SJCRH30 (cell line): ENCODE results near the gene USF2. TPM values are rescaled to one million over a fixed set of nuclear protein-coding genes. Genes with fewer than 3 reads are reported as not detected.
"Not testable (repeated sequence)": the region's sequence is repeated elsewhere in the genome, so short reads cannot be mapped to it uniquely, and the experiment has no call there.

Experiments used
- DNase-seq, 2 experiments: peaks; one replicate each; pipeline ENCODE4 v3.0.0-alpha.2; 2015 to 2020
- H3K27ac ChIP-seq: fragments of 250-450 bp; sonication (Bioruptor Pico); 2 replicates; pipeline ENCODE4 v1.5.1; 2020; ENCODE audit warnings: mild to moderate bottlenecking, moderate library complexity
- H3K27me3 ChIP-seq: fragments of 250-450 bp; sonication (Bioruptor Pico); 2 replicates; pipeline ENCODE4 v1.5.1; 2020; ENCODE audit warnings: mild to moderate bottlenecking, moderate library complexity
- H3K36me3 ChIP-seq: fragments of 250-450 bp; sonication (Bioruptor Pico); 2 replicates; pipeline ENCODE4 v1.5.1; 2020; ENCODE audit warnings: mild to moderate bottlenecking, moderate library complexity
- H3K4me1 ChIP-seq: fragments of 250-450 bp; sonication (Bioruptor Pico); 2 replicates; pipeline ENCODE4 v1.5.1; 2020; ENCODE audit warnings: mild to moderate bottlenecking, moderate library complexity
- H3K4me3 ChIP-seq: fragments of 250-450 bp; sonication (Bioruptor Pico); 2 replicates; pipeline ENCODE4 v1.5.1; 2020; ENCODE audit warnings: mild to moderate bottlenecking, moderate library complexity
- H3K9me3 ChIP-seq: fragments of 250-450 bp; sonication (Bioruptor Pico); replicated peaks from 2 replicates; pipeline ENCODE4 v1.5.1; 2020; ENCODE audit warnings: mild to moderate bottlenecking, moderate library complexity
- total RNA-seq: library from RNA; depleted of rRNA; stranded (reverse); fragments of >200 nt; shearing (Covaris generic); gene quantifications from 2 replicates; pipeline ENCODE4 v1.2.3, GENCODE V29; 2014

The USF2 gene
- total RNA-seq, 1 experiment from 2014 or later, result 104 TPM

DNA sequence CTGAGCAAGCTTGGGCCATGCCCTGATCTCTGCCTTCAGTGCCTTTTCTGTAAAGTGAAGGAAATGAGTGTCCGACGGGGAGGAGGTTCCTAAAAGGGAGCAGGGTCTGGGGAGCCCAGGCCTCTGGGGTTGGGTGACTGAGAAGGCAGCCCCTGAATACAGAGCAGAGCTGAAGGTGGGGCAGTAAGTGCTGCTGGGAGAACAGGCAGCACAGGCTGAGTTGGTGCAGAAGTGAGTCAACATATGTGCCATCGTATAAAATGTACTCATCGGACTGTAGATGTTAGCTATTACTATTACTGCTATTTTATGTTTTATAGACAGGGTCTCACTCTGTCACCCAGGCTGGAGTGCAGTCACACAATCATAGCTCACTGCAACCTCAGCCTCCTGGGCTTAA lies 12.5 kb downstream of the USF2 start:
- H3K4me3 ChIP-seq, result no peak overlapping the region
- no peaks in the 10 kb centered on the region for H3K9me3 ChIP-seq
- H3K36me3 ChIP-seq, result peaks cover 5% of the 10 kb centered on the region; the same call in 1 of the 2 replicates
- no peak overlapping the region for H3K27ac ChIP-seq
- no peak for DNase-seq
- H3K4me1 ChIP-seq, result peaks cover 8% of the 10 kb centered on the region; the same call in 1 of the 2 replicates
- H3K27me3 ChIP-seq, result no peaks in the 10 kb centered on the region

DNA sequence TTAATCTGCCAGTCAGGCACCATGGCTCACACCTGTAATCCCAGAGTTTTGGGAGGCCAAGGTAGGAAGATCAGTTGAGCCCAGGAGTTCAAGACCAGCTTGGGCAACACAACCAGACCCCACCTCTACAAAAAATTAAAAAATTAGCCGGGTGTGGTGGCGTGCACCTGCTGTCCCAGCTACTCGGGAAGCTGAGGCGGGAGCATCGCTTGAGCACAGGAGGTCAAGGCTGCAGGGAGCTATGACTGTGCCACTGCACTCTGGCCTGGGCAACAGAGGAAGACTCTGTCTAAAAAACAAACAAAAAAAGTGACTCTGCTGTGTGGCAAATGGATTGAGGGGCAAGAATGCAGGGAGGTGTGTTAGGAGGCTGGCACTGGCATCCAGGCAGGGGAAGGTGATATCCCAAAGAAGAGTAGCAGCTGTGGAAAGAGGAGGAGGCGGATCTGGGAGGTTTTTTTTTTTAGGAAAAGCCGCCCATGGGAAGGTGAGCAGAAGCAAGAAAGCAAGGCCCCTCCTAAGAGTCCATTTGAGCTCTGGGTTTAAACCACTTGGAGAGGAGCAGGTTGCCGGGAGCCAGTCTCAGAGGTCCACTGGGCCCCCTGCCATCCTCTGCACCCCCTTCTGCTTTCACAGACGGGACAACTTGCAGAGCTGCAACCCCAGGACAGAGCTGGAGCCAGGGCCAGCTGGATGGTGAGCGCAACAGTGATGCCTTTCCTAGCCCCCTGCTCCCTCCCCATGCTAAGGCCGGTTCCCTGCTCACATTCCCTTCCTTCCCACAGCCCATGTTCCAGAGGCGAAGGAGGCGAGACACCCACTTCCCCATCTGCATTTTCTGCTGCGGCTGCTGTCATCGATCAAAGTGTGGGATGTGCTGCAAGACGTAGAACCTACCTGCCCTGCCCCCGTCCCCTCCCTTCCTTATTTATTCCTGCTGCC lies 15.7 kb downstream of the USF2 start:
- H3K4me1 ChIP-seq, result peaks cover 29% of the 10 kb centered on the region
- H3K27ac ChIP-seq, result peak overlapping the region; percentile 38; the same call in 1 of the 2 replicates
- H3K9me3 ChIP-seq, result no peaks in the 10 kb centered on the region
- no peaks in the 10 kb centered on the region for H3K36me3 ChIP-seq
- DNase-seq, result peak; percentile 57 to 68
- H3K27me3 ChIP-seq, result no peaks in the 10 kb centered on the region
- no peak overlapping the region; the same call in 1 of the 2 replicates for H3K4me3 ChIP-seq

DNA sequence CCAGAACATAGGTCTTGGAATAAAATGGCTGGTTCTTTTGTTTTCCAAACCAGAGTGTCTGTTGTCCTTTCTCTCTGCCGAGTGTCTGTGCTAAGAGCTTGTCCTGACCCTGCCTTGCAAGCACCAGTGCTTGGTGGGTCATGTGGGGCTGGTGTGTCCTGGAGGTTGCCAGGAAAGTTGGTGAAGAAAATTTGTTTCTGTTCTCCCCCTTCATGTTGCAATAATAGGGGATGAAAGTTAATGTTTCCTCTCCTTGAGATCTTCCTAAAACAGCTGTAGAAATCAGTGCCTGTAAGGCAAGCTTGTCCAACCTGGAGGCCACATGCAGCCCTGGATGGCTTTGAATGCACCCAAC lies 16.3 kb downstream of the USF2 start:
- Histone ChIP-seq H3K4me3 (no peak overlapping the region; the same call in 1 of the 2 replicates), H3K4me1 (peaks cover 29% of the 10 kb centered on the region), H3K36me3 (no peaks in the 10 kb centered on the region), H3K27me3 (0 out of 2 replicates have a peak, but pooled peaks cover under 1% of the 10 kb centered on the region), H3K9me3 (no peaks in the 10 kb centered on the region), H3K27ac (peak overlapping the region; percentile 38; the same call in 1 of the 2 replicates)
- no peak for DNase-seq

DNA sequence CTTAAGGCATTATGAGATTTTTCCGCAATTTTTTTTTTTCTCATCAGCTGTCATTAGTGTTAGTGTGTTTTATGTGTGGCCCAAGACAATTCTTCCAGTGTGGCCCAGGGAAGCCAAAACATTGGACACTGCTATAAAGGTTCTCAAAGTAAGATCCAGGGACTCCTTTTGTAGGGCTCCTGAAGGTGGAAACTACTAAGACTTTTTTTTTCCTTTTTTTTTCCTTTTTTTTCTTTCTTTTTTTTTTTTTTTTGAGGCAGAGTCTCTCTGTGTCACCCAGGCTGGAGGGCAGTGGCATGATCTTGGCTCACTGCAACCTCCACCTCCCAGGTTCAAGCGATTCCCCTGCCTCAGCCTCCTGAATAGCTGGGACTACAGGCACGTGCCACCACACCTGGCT lies 16.7 kb downstream of the USF2 start:
- H3K9me3 ChIP-seq, DNase-seq, H3K4me3 ChIP-seq, H3K36me3 ChIP-seq, H3K27me3 ChIP-seq: not testable (repeated sequence)
- H3K4me1 ChIP-seq, result peaks cover 31% of the 10 kb centered on the region
- peak overlapping the region; percentile 38; the same call in 1 of the 2 replicates for H3K27ac ChIP-seq

DNA sequence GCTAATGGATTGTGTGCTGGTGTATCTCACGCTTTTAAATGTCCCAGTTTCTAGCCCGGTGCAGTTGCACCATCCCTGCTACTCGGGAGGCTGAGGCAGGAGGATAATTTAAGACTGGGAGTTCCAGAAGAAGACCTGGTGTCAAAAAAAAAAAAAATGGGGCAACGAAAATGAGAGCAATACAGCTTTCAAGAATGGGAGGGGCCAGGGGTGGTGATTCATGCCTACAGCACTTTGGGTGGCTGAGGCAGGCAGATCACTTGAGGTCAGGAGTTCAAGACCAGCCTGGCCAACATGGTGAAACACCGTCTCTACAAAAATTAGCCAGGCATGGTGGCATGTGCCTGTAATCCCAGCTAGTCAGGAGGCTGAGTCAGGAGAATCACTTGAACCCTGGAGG lies 17.3 kb downstream of the USF2 start:
- H3K4me3 ChIP-seq, H3K36me3 ChIP-seq, H3K9me3 ChIP-seq, DNase-seq, H3K27me3 ChIP-seq, H3K27ac ChIP-seq: not testable (repeated sequence)
- peaks cover 35% of the 10 kb centered on the region for H3K4me1 ChIP-seq

DNA sequence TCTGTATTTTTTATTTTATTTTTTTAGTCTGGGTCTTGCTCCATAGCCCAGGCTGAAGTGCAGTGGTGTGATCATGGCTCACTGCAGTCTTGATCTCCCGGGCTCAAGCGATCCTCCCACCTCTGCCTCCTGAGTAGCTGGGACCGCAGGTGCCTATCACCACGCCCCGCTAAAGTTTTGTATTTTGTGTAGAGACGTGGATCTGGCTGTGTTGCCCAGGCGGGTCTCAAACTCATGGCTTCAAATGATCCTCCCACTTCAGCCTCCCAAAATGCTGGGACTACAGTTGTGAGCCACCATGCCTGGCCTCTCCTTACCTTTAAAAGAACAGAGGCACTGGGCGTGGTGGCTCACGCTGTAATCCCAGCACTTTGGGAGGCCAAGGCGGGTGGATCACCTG lies 19.0 kb downstream of the USF2 start:
- Histone ChIP-seq H3K36me3 (no peaks in the 10 kb centered on the region), H3K27me3 (peaks cover 8% of the 10 kb centered on the region; the same call in 1 of the 2 replicates), H3K9me3 (no peaks in the 10 kb centered on the region), H3K4me3 (no peak overlapping the region), H3K4me1 (peaks cover 48% of the 10 kb centered on the region), H3K27ac (peak overlapping the region; percentile 74)
- DNase-seq, result no peak

DNA sequence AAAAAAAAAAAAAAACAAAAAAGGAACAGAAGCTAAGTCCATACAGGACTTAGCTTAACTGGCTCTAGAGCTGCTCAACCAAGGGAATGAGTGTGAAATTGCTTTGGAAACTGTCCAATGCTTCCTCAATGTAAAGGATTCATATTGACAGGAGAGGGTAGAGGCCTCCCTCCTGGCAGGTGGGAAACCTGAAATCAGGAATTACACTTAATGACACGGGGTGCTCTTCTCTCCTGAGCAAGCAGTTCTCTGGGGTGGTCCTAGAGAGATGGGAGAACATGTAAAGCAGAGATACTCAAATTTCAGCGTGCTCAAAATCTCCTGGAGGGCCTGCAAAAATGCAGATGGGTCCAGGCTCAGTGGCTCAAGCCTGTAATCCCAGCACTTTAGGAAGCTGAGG lies 19.6 kb downstream of the USF2 start:
- H3K4me3 ChIP-seq, result no peak overlapping the region
- H3K27ac ChIP-seq, result peak overlapping the region; percentile 74
- H3K9me3 ChIP-seq, result no peaks in the 10 kb centered on the region
- DNase-seq, result peak; percentile 88 to 97
- peaks cover 8% of the 10 kb centered on the region; the same call in 1 of the 2 replicates for H3K27me3 ChIP-seq
- peaks cover 53% of the 10 kb centered on the region for H3K4me1 ChIP-seq
- H3K36me3 ChIP-seq, result no peaks in the 10 kb centered on the region

DNA sequence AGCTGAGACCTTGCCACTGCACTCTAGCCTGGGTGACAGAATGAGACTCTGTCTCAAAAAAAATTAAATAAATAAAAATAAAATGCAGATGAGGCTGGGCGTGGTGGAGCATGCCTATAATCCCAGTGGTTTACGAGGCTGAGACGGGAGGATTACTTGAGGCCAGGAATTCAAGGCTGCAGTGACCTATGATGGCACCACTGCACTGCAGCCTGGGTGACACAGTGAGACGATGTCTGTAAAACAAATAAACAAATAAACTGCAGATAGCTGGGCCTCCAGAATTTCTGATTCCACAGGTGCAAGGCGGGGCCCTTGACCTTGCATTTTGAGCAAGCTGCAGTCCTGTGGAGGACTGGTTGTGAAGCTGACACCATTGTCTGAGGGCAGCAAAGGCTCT lies 20.1 kb downstream of the USF2 start:
- H3K4me3 ChIP-seq, result no peak overlapping the region
- H3K4me1 ChIP-seq, result peaks cover 55% of the 10 kb centered on the region
- peak; percentile 65 to 67 for DNase-seq
- H3K9me3 ChIP-seq, result no peaks in the 10 kb centered on the region
- H3K27ac ChIP-seq, result peak overlapping the region; percentile 70
- peaks cover 8% of the 10 kb centered on the region; the same call in 1 of the 2 replicates for H3K27me3 ChIP-seq
- H3K36me3 ChIP-seq, result no peaks in the 10 kb centered on the region

DNA sequence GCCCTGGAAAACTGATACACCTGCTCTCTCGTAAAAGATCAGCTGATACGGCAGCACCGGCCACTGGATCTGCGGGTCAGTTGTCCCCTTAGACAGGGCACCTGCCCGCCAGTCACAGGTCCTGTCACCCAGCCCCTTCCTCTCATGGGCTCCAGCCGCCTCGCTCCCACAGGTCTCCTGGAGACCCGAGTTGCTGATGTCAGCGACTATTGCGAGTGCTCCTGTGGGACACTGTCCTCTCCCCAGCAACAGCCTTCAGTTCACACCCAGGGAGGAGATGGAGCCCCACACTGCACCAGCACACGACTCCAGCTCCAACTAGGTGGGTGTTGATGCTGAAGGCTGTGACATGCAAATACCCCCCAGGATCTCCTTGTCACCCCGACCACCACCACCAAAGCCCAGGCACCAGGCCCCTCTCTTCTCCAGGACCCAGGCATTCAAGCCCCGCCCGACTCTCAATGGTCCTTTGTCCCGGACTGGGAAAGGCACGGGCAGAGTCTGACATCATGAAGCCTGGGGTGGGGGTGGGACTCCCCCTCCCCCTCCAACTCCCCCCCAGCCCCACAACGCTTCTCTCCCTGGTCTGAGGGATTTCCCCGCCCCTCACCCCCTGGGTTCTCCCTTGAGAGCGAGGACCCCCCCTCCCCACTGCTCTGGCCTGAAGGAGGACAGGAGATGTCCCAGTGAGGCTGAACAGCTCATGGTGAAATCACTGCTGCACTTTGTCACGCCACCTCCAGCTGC lies 21.8 kb downstream of the USF2 start:
- Histone ChIP-seq H3K4me3 (no peak overlapping the region), H3K9me3 (no peaks in the 10 kb centered on the region), H3K27me3 (peaks cover 8% of the 10 kb centered on the region; the same call in 1 of the 2 replicates), H3K27ac (no peak overlapping the region), H3K4me1 (peaks cover 47% of the 10 kb centered on the region), H3K36me3 (no peaks in the 10 kb centered on the region)
- DNase-seq, result peak in 1 of 2 experiments; percentile 39

DNA sequence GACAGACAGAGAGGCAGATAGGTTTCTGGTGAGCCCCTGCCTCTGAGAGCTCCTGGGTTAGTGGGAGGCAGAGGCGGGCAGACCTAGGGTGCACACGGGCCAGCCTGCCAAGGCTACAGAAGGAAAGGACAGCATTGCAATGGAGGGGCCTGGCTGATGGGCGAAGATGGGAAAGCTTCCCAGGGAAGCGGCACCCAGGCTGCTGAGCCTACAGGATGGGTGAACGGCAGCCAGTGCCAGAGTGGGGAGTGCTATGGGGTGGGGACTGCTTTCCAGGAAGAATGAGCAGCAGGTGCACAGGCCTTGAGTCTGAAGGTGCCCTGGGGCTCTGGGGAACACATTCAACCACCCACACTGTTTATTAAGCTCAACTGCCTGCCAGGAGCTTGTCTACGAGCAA lies 22.5 kb downstream of the USF2 start:
- Histone ChIP-seq H3K4me1 (peaks cover 47% of the 10 kb centered on the region), H3K36me3 (no peaks in the 10 kb centered on the region), H3K27me3 (peaks cover 8% of the 10 kb centered on the region; the same call in 1 of the 2 replicates), H3K9me3 (no peaks in the 10 kb centered on the region), H3K27ac (no peak overlapping the region), H3K4me3 (no peak overlapping the region)
- DNase-seq, result peak; percentile 57 to 71

DNA sequence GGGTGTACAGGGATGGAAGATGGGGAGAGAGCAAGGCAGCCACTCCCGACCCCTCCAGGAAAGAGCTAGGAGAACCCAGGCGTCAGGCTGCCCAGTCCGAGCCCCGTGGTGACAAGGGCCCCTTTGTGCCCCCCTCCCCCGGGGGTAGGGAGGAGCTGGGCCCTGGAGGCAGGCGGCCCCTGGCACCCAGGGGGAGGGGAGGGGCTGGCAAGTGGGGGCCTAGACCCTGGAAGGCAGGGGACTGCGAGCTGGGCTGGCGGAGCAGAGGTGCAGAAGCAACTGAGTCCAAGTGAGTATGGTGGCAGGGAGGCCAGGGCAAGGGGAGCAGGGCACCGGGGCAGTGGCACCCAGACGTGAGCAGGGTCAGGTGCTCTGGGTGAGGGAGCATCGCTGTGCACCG lies 23.2 kb downstream of the USF2 start, which contains the start of gene MAG:
MAG (plus strand) TSS at position 246 of the 400 bp plus-strand sequence. CDS start 3,248 bp downstream, outside the sequence.
- Histone ChIP-seq H3K27me3 (peaks cover 8% of the 10 kb centered on the region; the same call in 1 of the 2 replicates), H3K4me1 (peaks cover 47% of the 10 kb centered on the region), H3K4me3 (no peak within 1 kb of the TSS), H3K36me3 (no peaks in the 10 kb centered on the region), H3K27ac (no peak within 1 kb of the TSS; the same call in 1 of the 2 replicates), H3K9me3 (no peaks in the 10 kb centered on the region)
- no peak for DNase-seq

DNA sequence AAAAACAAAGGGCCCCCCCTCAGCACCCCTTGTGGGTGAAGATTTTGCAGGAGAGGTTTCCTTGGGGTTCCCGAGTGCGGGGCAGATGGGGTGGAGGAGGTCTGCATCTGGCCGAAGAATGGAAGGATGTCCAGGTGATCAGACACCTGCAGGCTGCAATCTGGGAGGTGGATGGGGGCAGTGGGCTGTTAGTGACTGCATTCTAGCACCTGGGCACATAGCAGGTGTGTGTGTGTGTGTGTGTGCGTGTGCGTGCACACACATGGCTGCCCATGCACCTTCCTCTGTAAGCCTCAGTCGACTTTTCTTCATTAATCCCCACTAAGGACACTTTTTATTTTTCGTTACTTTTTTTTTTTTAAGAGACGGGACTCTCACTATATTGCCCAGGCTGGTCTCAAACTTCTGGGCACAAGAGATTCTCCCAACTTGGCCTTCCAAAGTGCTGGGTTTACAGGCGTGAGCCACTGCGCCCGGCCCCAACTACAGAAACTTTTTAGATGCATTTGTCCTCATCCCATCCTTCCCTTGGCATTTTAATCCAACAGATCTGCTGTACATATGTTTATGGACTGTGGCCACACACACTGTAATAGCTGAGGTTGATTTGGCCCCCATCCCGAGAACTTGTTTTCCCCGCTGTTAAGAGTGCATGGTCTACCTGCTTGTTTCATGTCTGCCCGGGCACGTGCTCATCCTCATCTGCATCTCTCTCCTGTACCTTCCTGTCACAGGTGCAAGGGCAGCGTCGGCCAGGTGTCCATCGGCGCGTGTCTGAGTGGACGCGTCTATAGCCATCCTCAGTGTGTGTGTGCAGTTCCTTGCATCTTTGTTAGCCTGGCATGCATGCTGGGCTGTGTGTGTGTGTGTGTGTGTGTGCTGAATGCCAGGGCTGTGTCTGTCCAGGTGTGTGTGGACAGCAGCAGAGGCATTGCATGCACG lies 23.9 kb downstream of the USF2 start:
- Histone ChIP-seq H3K36me3 (no peaks in the 10 kb centered on the region), H3K27me3 (peaks cover 8% of the 10 kb centered on the region; the same call in 1 of the 2 replicates), H3K4me1 (peaks cover 39% of the 10 kb centered on the region; the same call in 1 of the 2 replicates), H3K27ac (no peak overlapping the region; the same call in 1 of the 2 replicates), H3K4me3 (peak overlapping the region; percentile 5; the same call in 1 of the 2 replicates), H3K9me3 (no peaks in the 10 kb centered on the region)
- peak in 1 of 2 experiments; percentile 52 for DNase-seq

DNA sequence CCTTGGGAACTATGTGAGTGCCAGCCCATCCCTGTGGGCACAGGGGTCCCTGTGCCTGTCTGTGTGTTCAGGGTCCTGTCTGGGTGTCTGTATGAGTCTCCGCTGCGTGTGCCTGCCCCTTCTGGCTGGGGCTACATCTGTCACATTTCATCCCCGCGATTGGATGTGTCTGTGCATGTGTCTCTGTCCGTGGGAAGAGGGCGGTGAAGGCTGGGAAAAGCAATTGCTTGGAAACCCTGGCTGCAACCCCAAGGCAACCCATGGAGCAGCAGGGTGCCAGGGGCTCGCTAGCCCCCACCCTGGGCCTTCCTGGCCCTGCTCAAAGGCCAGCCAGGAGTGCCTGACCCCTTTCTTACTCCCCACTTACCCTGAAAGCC lies 24.6 kb downstream of the USF2 start:
- Histone ChIP-seq H3K36me3 (no peaks in the 10 kb centered on the region), H3K27ac (no peak overlapping the region; the same call in 1 of the 2 replicates), H3K4me3 (peak overlapping the region; percentile 5; the same call in 1 of the 2 replicates), H3K27me3 (peaks cover 8% of the 10 kb centered on the region; the same call in 1 of the 2 replicates), H3K9me3 (no peaks in the 10 kb centered on the region), H3K4me1 (peaks cover 35% of the 10 kb centered on the region; the same call in 1 of the 2 replicates)
- DNase-seq, result peak; percentile 64 to 76
